Smooth muscle cell (in vitro differentiated cells): ENCODE measurements around the gene SPATA22. TPM values are rescaled to one million over a fixed set of nuclear protein-coding genes. Genes with fewer than 3 reads are reported as not detected.
"Not testable (repeated sequence)": the region's sequence is repeated elsewhere in the genome, so short reads cannot be mapped to it uniquely, and the experiment has no call there.

ENCODE experiments used
- DNase-seq: peaks from one replicate; lab custom pipeline; 2025; ENCODE audit not compliant: unreplicated experiment; lab: John Stamatoyannopoulos, UW
- H2AFZ ChIP-seq: fragments of 200-600 bp; sonication (generic); 2 replicates; pipeline ENCODE4 v1.6.0; 2016; ENCODE audit warnings: antibody characterized with exemption, low read depth, mild to moderate bottlenecking
- H3F3A ChIP-seq: fragments of 200-600 bp; sonication (generic); 2 replicates; pipeline ENCODE4 v1.6.0; 2017; ENCODE audit warnings: antibody characterized with exemption, low read depth
- H3K27ac ChIP-seq: fragments of 200-600 bp; sonication (generic); 2 replicates; pipeline ENCODE4 v1.5.1; 2016; ENCODE audit warnings: low read depth, mild to moderate bottlenecking
- H3K27me3 ChIP-seq: fragments of 200-600 bp; sonication (generic); 2 replicates; pipeline ENCODE4 v1.6.1; 2016; ENCODE audit warnings: low read depth, mild to moderate bottlenecking
- H3K36me3 ChIP-seq: fragments of 200-600 bp; sonication (generic); 2 replicates; pipeline ENCODE4 v1.5.1; 2016; ENCODE audit warnings: low read depth
- H3K4me1 ChIP-seq: fragments of 200-600 bp; sonication (generic); 2 replicates; pipeline ENCODE4 v1.5.1; 2016; ENCODE audit warnings: low read depth
- H3K4me2 ChIP-seq: fragments of 200-600 bp; sonication (generic); 2 replicates; pipeline ENCODE4 v1.6.0; 2016; ENCODE audit warnings: mild to moderate bottlenecking
- H3K4me3 ChIP-seq: fragments of 200-600 bp; sonication (generic); 2 replicates; pipeline ENCODE4 v1.5.1; 2016; ENCODE audit warnings: mild to moderate bottlenecking
- H3K79me2 ChIP-seq: fragments of 200-600 bp; sonication (generic); 2 replicates; pipeline ENCODE4 v1.6.0; 2016; ENCODE audit warnings: low read depth, mild to moderate bottlenecking
- H3K9ac ChIP-seq: fragments of 200-600 bp; sonication (generic); 2 replicates; pipeline ENCODE4 v1.6.0; 2016; ENCODE audit warnings: low read depth
- H3K9me3 ChIP-seq: fragments of 200-600 bp; sonication (generic); replicated peaks from 2 replicates; pipeline ENCODE4 v1.5.1; 2016; ENCODE audit warnings: low read depth
- H4K20me1 ChIP-seq: fragments of 200-600 bp; sonication (generic); 2 replicates; pipeline ENCODE4 v1.6.0; 2016; ENCODE audit warnings: low read depth
- CTCF ChIP-seq: fragments of 200-600 bp; sonication (generic); IDR thresholded peaks from 2 replicates; pipeline ENCODE4 v1.5.1; 2017; ENCODE audit warnings: borderline replicate concordance, mild to moderate bottlenecking, antibody characterized with exemption; ENCODE audit not compliant: insufficient read depth, poor library complexity, severe bottlenecking
- WGBS: methylation state at CpG from one replicate; pipeline ENCODE4 v1.1.7; 2016; ENCODE audit warnings: low lambda C conversion rate; 5-methylcytosine and 5-hydroxymethylcytosine counted together
- polyA plus RNA-seq: library from polyadenylated mRNA; unstranded; fragments of >200 nt; fragmentation: Nextera tagmentation; extraction: Ambion mirVana; gene quantifications from 2 replicates; pipeline ENCODE4 v1.2.1, GENCODE V29; 2016
- total RNA-seq: library from RNA; depleted of rRNA; stranded (reverse); fragments of >200 nt; gene quantifications from 2 replicates; pipeline ENCODE4 v1.2.3, GENCODE V29; 2014

The SPATA22 gene
- total and polyA plus RNA-seq, 2 experiments from 2014 or later = not detected

GRCh38 chr17:3447625-3448024 is 24.0 kb downstream of the SPATA22 start:
- H3K4me1 ChIP-seq = no peaks in the 10 kb centered on the region
- TF ChIP-seq CTCF = no peak
- no peak overlapping the region for H3K4me3 ChIP-seq
- no peak for DNase-seq
- no peaks in the 10 kb centered on the region for H3F3A ChIP-seq
- no peak overlapping the region for H3K27ac ChIP-seq
- 49% methylated on average over 2 of the region's 2 CpGs for WGBS
- H3K9me3 ChIP-seq = no peaks in the 10 kb centered on the region
- no peak overlapping the region for H2AFZ ChIP-seq
- H3K27me3 ChIP-seq = no peaks in the 10 kb centered on the region
- no peaks in the 10 kb centered on the region for H3K79me2 ChIP-seq
- H4K20me1 ChIP-seq = no peaks in the 10 kb centered on the region
- no peak overlapping the region for H3K9ac ChIP-seq
- no peak overlapping the region for H3K4me2 ChIP-seq
- no peaks in the 10 kb centered on the region for H3K36me3 ChIP-seq

DNA sequence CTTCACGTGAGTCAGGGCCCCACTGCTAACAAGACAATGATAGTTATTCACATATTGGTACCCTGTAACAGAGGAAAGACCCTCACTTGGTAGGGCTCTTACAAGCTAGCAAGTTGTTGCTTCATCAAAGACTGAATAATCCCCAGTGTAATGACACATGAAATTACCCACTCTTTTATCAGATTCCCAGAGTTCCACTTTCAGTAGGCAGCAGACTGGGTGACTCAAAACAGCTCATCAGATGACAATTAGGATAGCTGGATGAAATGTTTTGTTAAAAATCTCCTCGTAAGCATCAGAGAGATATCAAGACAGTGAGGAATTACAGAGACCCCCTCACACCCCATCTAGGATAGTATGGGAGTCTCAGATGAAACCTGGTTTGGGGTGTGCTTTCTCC is 31.2 kb downstream of the SPATA22 start:
- Histone ChIP-seq H3K4me2 (no peak overlapping the region), H3K27me3 (no peaks in the 10 kb centered on the region), H2AFZ (no peak overlapping the region), H3K4me3 (no peak overlapping the region), H3K9me3 (no peaks in the 10 kb centered on the region), H3F3A (no peaks in the 10 kb centered on the region), H3K9ac (no peak overlapping the region), H3K4me1 (no peaks in the 10 kb centered on the region), H3K27ac (no peak overlapping the region), H3K36me3 (no peaks in the 10 kb centered on the region), H4K20me1 (no peaks in the 10 kb centered on the region), H3K79me2 (no peaks in the 10 kb centered on the region)
- no peak for DNase-seq
- TF ChIP-seq CTCF = no peak
- 59% methylated on average over 2 of the region's 2 CpGs for WGBS

DNA sequence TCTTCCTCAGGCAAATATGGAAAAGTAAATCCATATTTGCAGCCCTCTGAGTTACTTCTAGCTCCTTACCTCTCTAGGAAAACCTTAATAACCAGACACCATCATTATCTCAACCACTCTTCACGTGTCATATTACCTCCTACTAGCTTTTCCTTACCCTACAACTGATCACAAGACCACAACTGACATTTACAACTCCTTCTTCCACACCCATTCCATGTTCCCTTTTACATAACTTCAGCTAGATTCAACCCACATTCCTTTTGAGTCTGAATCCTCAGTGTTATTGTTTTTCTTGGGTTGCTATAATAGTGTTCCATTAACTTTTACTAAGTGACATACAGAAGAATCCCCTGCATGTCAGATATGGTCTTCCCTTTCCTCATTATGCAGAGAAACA is 33.3 kb downstream of the SPATA22 start:
- no peaks in the 10 kb centered on the region for H3K27me3 ChIP-seq
- H3K79me2 ChIP-seq = no peaks in the 10 kb centered on the region
- no peaks in the 10 kb centered on the region for H3K4me1 ChIP-seq
- no peak for DNase-seq
- WGBS = 41% methylated on average over 1 of the region's 1 CpG
- H3K4me2 ChIP-seq = no peak overlapping the region
- TF ChIP-seq CTCF = no peak
- no peak overlapping the region for H3K9ac ChIP-seq
- H3K36me3 ChIP-seq = no peaks in the 10 kb centered on the region
- H3K4me3 ChIP-seq = no peak overlapping the region
- H3F3A ChIP-seq = no peaks in the 10 kb centered on the region
- H3K9me3 ChIP-seq = no peaks in the 10 kb centered on the region
- no peak overlapping the region for H3K27ac ChIP-seq
- H2AFZ ChIP-seq = no peak overlapping the region
- H4K20me1 ChIP-seq = no peaks in the 10 kb centered on the region

- Histone ChIP-seq H3K4me3 (no peak within 1 kb of the TSS), H3K36me3 (no peaks in the 10 kb centered on the region), H3F3A (no peaks in the 10 kb centered on the region), H3K27me3 (no peaks in the 10 kb centered on the region), H3K9me3 (peaks cover 6% of the 10 kb centered on the region), H4K20me1 (no peaks in the 10 kb centered on the region), H3K4me2 (no peak within 1 kb of the TSS), H3K27ac (no peak within 1 kb of the TSS), H2AFZ (no peak within 1 kb of the TSS), H3K9ac (no peak within 1 kb of the TSS), H3K4me1 (no peaks in the 10 kb centered on the region), H3K79me2 (no peaks in the 10 kb centered on the region)
- WGBS = 69% methylated on average over 3 of the region's 3 CpGs
- no peak for DNase-seq
- TF ChIP-seq CTCF = no peak
Observed at GRCh38 chr17:3433741-3434140, 37.9 kb downstream of the SPATA22 start, which contains the start of gene OR1E2. OR1E2 (minus strand) TSS chr17:3433841; CDS start chr17:3433841, 0 bp downstream.

DNA sequence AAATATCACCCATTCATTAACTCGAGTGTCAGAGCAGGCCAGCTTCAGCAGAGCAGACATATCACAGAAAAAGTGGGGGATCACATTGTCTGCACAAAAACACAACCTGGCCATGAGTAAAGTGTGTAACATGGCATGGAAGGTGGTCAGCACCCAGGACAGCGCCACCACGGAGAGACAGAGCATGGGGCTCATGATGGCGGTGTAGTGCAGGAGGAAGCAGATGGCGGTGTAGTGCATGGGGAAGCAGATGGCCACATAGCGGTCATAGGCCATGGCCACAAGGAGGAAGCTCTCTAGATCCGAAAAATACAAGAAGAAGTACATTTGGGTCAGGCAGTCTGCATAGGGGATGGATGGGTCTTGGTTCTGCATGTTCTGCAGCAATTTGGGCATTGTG is 38.4 kb downstream of the SPATA22 start:
- not testable (repeated sequence) for H2AFZ ChIP-seq, H4K20me1 ChIP-seq, H3K9ac ChIP-seq, H3F3A ChIP-seq, DNase-seq, H3K4me3 ChIP-seq, H3K9me3 ChIP-seq, H3K27me3 ChIP-seq, H3K79me2 ChIP-seq, H3K27ac ChIP-seq, H3K4me2 ChIP-seq, H3K4me1 ChIP-seq, H3K36me3 ChIP-seq
- WGBS = 39% methylated on average over 7 of the region's 7 CpGs
